HG02588 (cell line): ENCODE results near the gene DPEP2.
A peak's percentile ranks its signal among the peaks of the same experiment; 100 is the strongest.
"Not testable (repeated sequence)": the region's sequence is repeated elsewhere in the genome, so short reads cannot be mapped to it uniquely, and the experiment has no call there.

ENCODE experiments used
- ATAC-seq: cut with Tn5 transposase; IDR thresholded peaks from one replicate; pipeline ENCODE4 v1.9.1; 2021; ENCODE audit warnings: mild to moderate bottlenecking, moderate library complexity; ENCODE audit not compliant: unreplicated experiment

Gene DPEP2

GRCh38 chr16:67977005-67977404 lies 22.3 kb downstream of the DPEP2 start:
- ATAC-seq, result no peak

GRCh38 chr16:67976205-67976604 lies 23.1 kb downstream of the DPEP2 start:
- no peak for ATAC-seq

GRCh38 chr16:67975321-67976105 lies 23.8 kb downstream of the DPEP2 start:
- ATAC-seq, result no peak

GRCh38 chr16:67972285-67972684 lies 27.0 kb downstream of the DPEP2 start:
- ATAC-seq, result not testable (repeated sequence)

GRCh38 chr16:67971111-67971510 lies 28.2 kb downstream of the DPEP2 start:
- no peak for ATAC-seq

- no peak for ATAC-seq
Measured at GRCh38 chr16:67969254-67970039, 29.8 kb downstream of the DPEP2 start.

- ATAC-seq, result peak; percentile 79
Measured at GRCh38 chr16:67968400-67969253, 30.7 kb downstream of the DPEP2 start, which contains the start of gene SLC12A4. TSS of gene SLC12A4 (minus strand) at chr16:67968637. CDS start at chr16:67968553, 84 bp downstream.

- peak; percentile 23 for ATAC-seq
Measured at GRCh38 chr16:67967958-67968399, 31.3 kb downstream of the DPEP2 start.

- ATAC-seq, result no peak
Measured at GRCh38 chr16:67967183-67967957, 31.9 kb downstream of the DPEP2 start.

GRCh38 chr16:67966549-67967182 lies 32.6 kb downstream of the DPEP2 start:
- no peak for ATAC-seq

GRCh38 chr16:67965668-67966548 lies 33.4 kb downstream of the DPEP2 start:
- ATAC-seq, result no peak

GRCh38 chr16:67964477-67965131 lies 34.7 kb downstream of the DPEP2 start:
- ATAC-seq, result no peak

GRCh38 chr16:67963662-67964321 lies 35.5 kb downstream of the DPEP2 start:
- ATAC-seq, result no peak

- no peak for ATAC-seq
Measured at GRCh38 chr16:67963292-67963661, 36.0 kb downstream of the DPEP2 start.

GRCh38 chr16:67962135-67962534 lies 37.1 kb downstream of the DPEP2 start:
- no peak for ATAC-seq

- no peak for ATAC-seq
Measured at GRCh38 chr16:67961551-67961957, 37.7 kb downstream of the DPEP2 start.

- ATAC-seq, result no peak
Measured at GRCh38 chr16:67959536-67960329, 39.6 kb downstream of the DPEP2 start.
